Keratinocyte (primary cell): ENCODE data around the gene CDCP1. TPM values are rescaled to one million over a fixed set of nuclear protein-coding genes. Genes with fewer than 3 reads are reported as not detected.

Source experiments
- DNase-seq: peaks from one replicate; pipeline ENCODE4 v3.0.0-alpha.2; 2011; ENCODE audit warnings: low read depth, missing footprints, low spot score
- FAIRE-seq: peaks from 2 replicates; lab custom pipeline; 2011; peaks lifted over from hg19 to GRCh38; lab: Jason Lieb, UNC
- H2AFZ ChIP-seq: 2 replicates; pipeline ENCODE4 v1.6.0; 2012; ENCODE audit warnings: low read length, control low read depth, inconsistent platforms; ENCODE audit not compliant: control insufficient read depth
- H3K27ac ChIP-seq: 2 replicates; pipeline ENCODE4 v1.5.1; 2011; ENCODE audit warnings: low read length; ENCODE audit not compliant: control insufficient read depth, insufficient read depth
- H3K27me3 ChIP-seq: 3 replicates; pipeline ENCODE4 v1.6.0; 2011; ENCODE audit warnings: low read length; ENCODE audit not compliant: control insufficient read depth, insufficient read depth; ENCODE audit errors: extremely low read depth
- H3K36me3 ChIP-seq, 2 experiments: 2 replicates in 1 of 2; 3 replicates in 1 of 2; pipeline ENCODE4 v1.5.1; 2011; ENCODE audit warnings: low read length in 2 of 2, mild to moderate bottlenecking in 1 of 2; ENCODE audit not compliant: control insufficient read depth in 2 of 2, insufficient read depth in 2 of 2; ENCODE audit errors: extremely low read depth in 1 of 2
- H3K4me1 ChIP-seq: 3 replicates; pipeline ENCODE4 v1.5.1; 2011; ENCODE audit warnings: low read length; ENCODE audit not compliant: control insufficient read depth, insufficient read depth; ENCODE audit errors: extremely low read depth
- H3K4me2 ChIP-seq: 3 replicates; pipeline ENCODE4 v1.6.0; 2011; ENCODE audit warnings: low read depth, low read length; ENCODE audit not compliant: control insufficient read depth, insufficient read depth; ENCODE audit errors: extremely low read depth
- H3K4me3 ChIP-seq, 3 experiments: fragments of 200-600 bp in 1 of 3; sonication (generic) in 1 of 3; 2 replicates in 2 of 3; 3 replicates in 1 of 3; pipeline ENCODE4 v1.5.1; 2011 to 2016; ENCODE audit warnings: low read length in 3 of 3, mild to moderate bottlenecking in 3 of 3, control low read depth in 2 of 3, inconsistent platforms in 1 of 3, low read depth in 1 of 3, mixed read lengths in 1 of 3, mixed run types in 1 of 3, moderate library complexity in 1 of 3; ENCODE audit not compliant: control insufficient read depth in 2 of 3, insufficient read depth in 2 of 3; ENCODE audit errors: extremely low read depth in 1 of 3
- H3K79me2 ChIP-seq: 2 replicates; pipeline ENCODE4 v1.6.0; 2012; ENCODE audit warnings: low read length; ENCODE audit not compliant: control insufficient read depth, insufficient read depth
- H3K9ac ChIP-seq: 3 replicates; pipeline ENCODE4 v1.6.0; 2011; ENCODE audit warnings: low read length; ENCODE audit not compliant: control insufficient read depth, insufficient read depth; ENCODE audit errors: extremely low read depth
- H3K9me1 ChIP-seq: 3 replicates; pipeline ENCODE4 v1.6.0; 2011; ENCODE audit warnings: low read length; ENCODE audit not compliant: control insufficient read depth, insufficient read depth; ENCODE audit errors: extremely low read depth
- H3K9me3 ChIP-seq: 2 replicates; pipeline ENCODE4 v1.5.1; 2012; ENCODE audit warnings: low read depth, low read length; ENCODE audit not compliant: control insufficient read depth
- H4K20me1 ChIP-seq: 3 replicates; pipeline ENCODE4 v1.6.0; 2011; ENCODE audit warnings: low read length; ENCODE audit not compliant: control insufficient read depth, insufficient read depth; ENCODE audit errors: extremely low read depth
- CTCF ChIP-seq, 3 experiments: IDR thresholded peaks in 1 of 3; conservative IDR thresholded peaks in 1 of 3; optimal IDR thresholded peaks in 1 of 3; 2 replicates in 2 of 3; 3 replicates in 1 of 3; pipeline versions ENCODE3 to v1.5.1; 2011; ENCODE audit warnings: low read length in 3 of 3, mild to moderate bottlenecking in 3 of 3, moderate library complexity in 2 of 3, control low read depth in 1 of 3, inconsistent platforms in 1 of 3; ENCODE audit not compliant: insufficient read depth in 2 of 3; ENCODE audit errors: extremely low read depth in 1 of 3
- EZH2 ChIP-seq: IDR thresholded peaks from one replicate; pipeline ENCODE4 v1.6.1; 2012; ENCODE audit warnings: inconsistent platforms, mild to moderate bottlenecking, low read length, moderate library complexity
- dilution Hi-C: fragments of 300-500 bp; cut with MboI; formaldehyde crosslinking; loops from one replicate; pipeline ENCODE4 v1.7.0; 2020; ENCODE audit warnings: low sequenced_read_pairs; ENCODE audit not compliant: extremely low pct_ligation_motif_present
- polyA plus RNA-seq, 5 experiments: library from polyadenylated mRNA; depleted of rRNA in 3 of 5; stranded (reverse) in 3 of 5; stranded (forward) in 1 of 5; unstranded in 1 of 5; fragments of >200 nt; gene quantifications; 1 replicate in 1 of 5; 2 replicates in 3 of 5; 3 replicates in 1 of 5; pipeline versions ENCODE4 v1.2.1 to v1.2.3, GENCODE V29; 2011 to 2012; ENCODE audit warnings: missing spikeins in 2 of 5, low read depth in 1 of 5, low replicate concordance in 1 of 5

CDCP1 gene
- polyA plus RNA-seq, 1 donor (not counting 4 experiments of a cell fraction or from before 2014, with no cell fraction given): 85.8 TPM

- no peaks in the 10 kb centered on the region for H3K27me3 ChIP-seq
- no peak overlapping the region for H3K27ac ChIP-seq
- no peak overlapping the region for H3K9ac ChIP-seq
- no peak overlapping the region for H3K4me2 ChIP-seq
- H3K9me1 ChIP-seq: no peaks in the 10 kb centered on the region
- no peaks in the 10 kb centered on the region for H3K4me1 ChIP-seq
- peaks cover 17% of the 10 kb centered on the region for H3K79me2 ChIP-seq
- DNase-seq (no peak), FAIRE-seq (no peak)
- no peaks in the 10 kb centered on the region for H3K9me3 ChIP-seq
- TF ChIP-seq EZH2 (no peak), CTCF (optimal IDR thresholded peaks at IDR 0.05 in 1 of 3, IDR thresholded peaks at IDR 0.05 in 1 of 3, conservative IDR thresholded peaks at IDR 0.05 in 1 of 3; ENCODE audit: extremely low read depth in 1 of 3, insufficient read depth in 2 of 3, low read length in 3 of 3) (no peak)
- H3K36me3 ChIP-seq: peaks cover 32 to 36% of the 10 kb centered on the region in 2 experiments
- H2AFZ ChIP-seq: no peak overlapping the region
- H4K20me1 ChIP-seq: no peaks in the 10 kb centered on the region
- dilution Hi-C loops: no loop called here
- no peak overlapping the region for H3K4me3 ChIP-seq
Measured at GRCh38 chr3:45081506-45082141, 64.6 kb downstream of the CDCP1 start.

GRCh38 chr3:45080824-45081223 lies 65.4 kb downstream of the CDCP1 start:
- Histone ChIP-seq H3K9me3 (no peaks in the 10 kb centered on the region), H3K27ac (no peak overlapping the region), H3K9ac (no peak overlapping the region), H3K4me3 (no peak overlapping the region), H3K4me2 (no peak overlapping the region), H3K79me2 (peaks cover 10% of the 10 kb centered on the region), H4K20me1 (no peaks in the 10 kb centered on the region), H3K9me1 (no peaks in the 10 kb centered on the region), H3K4me1 (no peaks in the 10 kb centered on the region), H3K27me3 (no peaks in the 10 kb centered on the region), H3K36me3 (peaks cover 26 to 28% of the 10 kb centered on the region in 2 experiments), H2AFZ (no peak overlapping the region)
- DNase-seq: no peak
- FAIRE-seq: no peak
- dilution Hi-C loops: no loop called here
- TF ChIP-seq EZH2: no peak

DNA sequence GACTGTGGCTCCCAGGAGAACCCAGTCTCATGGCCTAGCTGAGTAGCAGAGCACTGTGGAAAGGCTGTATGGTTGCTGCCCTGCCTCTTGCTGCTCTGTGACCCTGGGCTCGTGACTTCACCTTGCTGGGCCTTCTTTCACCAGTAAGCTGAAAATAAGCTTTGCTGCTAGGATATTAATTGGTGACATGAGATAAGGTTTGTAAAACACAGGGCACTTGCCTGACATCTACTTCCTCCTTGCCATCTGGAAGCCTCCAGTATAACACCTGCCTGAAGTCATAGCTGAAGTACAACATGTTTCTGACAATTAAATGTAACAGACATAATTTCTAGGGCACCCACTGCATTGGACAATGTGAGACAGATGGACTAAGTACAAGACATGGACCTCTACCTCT lies 66.5 kb downstream of the CDCP1 start:
- peaks cover 5% of the 10 kb centered on the region for H3K79me2 ChIP-seq
- H3K27me3 ChIP-seq: no peaks in the 10 kb centered on the region
- no peaks in the 10 kb centered on the region for H3K9me3 ChIP-seq
- dilution Hi-C loops: no loop called here
- no peak overlapping the region for H3K9ac ChIP-seq
- H2AFZ ChIP-seq: no peak overlapping the region
- peaks cover 18 to 19% of the 10 kb centered on the region in 2 experiments for H3K36me3 ChIP-seq
- H4K20me1 ChIP-seq: no peaks in the 10 kb centered on the region
- H3K9me1 ChIP-seq: no peaks in the 10 kb centered on the region
- H3K27ac ChIP-seq: no peak overlapping the region
- H3K4me3 ChIP-seq: no peak overlapping the region
- no peaks in the 10 kb centered on the region for H3K4me1 ChIP-seq
- FAIRE-seq (no peak), DNase-seq (no peak)
- H3K4me2 ChIP-seq: no peak overlapping the region
- no peak for TF ChIP-seq CTCF (optimal IDR thresholded peaks at IDR 0.05 in 1 of 3, IDR thresholded peaks at IDR 0.05 in 1 of 3, conservative IDR thresholded peaks at IDR 0.05 in 1 of 3; ENCODE audit: extremely low read depth in 1 of 3, insufficient read depth in 2 of 3, low read length in 3 of 3)
- TF ChIP-seq EZH2: no peak
